ENCODE data around the gene ENTHD1.

Gene ENTHD1

DNA sequence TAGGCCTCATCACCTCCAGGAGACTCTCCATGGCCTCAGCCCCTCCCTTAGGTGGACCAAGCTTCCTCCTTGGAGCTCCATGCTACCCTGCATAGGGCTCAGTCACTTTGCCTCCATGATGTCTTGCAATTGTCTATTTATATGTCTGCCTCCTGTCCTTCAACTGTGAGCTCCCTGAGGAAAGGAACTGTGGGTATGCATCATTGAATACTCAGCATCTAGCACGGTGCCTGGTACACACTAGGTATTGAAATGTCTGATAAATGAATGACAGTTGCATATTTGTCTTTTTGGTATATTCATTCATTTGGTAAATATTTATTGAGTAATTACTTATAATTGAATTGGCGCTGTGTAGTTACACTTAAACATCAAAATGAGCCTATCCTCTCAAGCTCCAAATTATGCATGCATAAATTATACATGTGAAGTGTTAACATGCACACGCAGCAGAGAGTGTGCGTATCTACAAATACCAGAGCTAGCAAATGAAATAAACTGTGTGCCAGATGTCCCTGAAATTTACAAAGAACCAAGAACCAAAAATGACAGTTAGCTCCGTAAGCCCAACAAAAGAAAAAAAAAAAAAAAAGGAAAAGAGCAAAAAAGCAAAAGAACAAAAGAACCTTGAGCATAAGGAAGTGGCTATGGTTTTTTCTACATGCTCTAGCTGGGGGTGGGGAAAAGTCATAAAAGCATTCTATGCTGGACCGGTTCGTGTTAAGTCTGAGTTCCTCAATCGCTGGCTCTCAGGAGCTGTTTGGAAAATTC lies 32.5 kb upstream of the ENTHD1 start:
- no peak overlapping the region for H3K4me3 ChIP-seq (ENCODE audit: low read depth, low read length)
- DNase-seq (ENCODE audit: low read depth), result no peak
- TF ChIP-seq, protein P1, sequence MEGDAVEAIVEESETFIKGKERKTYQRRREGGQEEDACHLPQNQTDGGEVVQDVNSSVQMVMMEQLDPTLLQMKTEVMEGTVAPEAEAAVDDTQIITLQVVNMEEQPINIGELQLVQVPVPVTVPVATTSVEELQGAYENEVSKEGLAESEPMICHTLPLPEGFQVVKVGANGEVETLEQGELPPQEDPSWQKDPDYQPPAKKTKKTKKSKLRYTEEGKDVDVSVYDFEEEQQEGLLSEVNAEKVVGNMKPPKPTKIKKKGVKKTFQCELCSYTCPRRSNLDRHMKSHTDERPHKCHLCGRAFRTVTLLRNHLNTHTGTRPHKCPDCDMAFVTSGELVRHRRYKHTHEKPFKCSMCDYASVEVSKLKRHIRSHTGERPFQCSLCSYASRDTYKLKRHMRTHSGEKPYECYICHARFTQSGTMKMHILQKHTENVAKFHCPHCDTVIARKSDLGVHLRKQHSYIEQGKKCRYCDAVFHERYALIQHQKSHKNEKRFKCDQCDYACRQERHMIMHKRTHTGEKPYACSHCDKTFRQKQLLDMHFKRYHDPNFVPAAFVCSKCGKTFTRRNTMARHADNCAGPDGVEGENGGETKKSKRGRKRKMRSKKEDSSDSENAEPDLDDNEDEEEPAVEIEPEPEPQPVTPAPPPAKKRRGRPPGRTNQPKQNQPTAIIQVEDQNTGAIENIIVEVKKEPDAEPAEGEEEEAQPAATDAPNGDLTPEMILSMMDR (IDR thresholded peaks at IDR 0.05; ENCODE audit: control insufficient read depth, extremely low read depth, insufficient read depth), result no peak

DNA sequence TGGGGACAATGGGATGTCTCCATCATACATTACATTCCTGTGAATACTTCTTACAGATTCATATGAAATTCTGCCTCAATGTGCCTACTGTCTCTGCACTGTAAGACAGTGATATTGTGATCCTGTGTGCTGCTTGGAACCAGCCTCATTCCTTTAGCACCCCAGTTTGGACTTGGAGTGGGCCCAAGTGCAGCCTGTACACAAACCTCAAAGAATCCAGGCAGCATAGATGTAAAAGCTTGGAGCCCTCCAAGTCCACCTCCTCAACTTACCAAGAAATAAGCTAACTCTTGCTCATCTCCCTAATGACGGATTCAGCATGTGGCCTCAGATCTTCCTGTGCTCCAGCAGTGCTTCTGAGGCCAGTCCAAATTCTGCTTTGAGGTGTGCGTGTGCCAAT lies 31.7 kb upstream of the ENTHD1 start:
- TF ChIP-seq, protein P1 (IDR thresholded peaks at IDR 0.05; ENCODE audit: control insufficient read depth, extremely low read depth, insufficient read depth), result no peak
- no peak overlapping the region for H3K4me3 ChIP-seq (ENCODE audit: low read depth, low read length)
- no peak for DNase-seq (ENCODE audit: low read depth)

DNA sequence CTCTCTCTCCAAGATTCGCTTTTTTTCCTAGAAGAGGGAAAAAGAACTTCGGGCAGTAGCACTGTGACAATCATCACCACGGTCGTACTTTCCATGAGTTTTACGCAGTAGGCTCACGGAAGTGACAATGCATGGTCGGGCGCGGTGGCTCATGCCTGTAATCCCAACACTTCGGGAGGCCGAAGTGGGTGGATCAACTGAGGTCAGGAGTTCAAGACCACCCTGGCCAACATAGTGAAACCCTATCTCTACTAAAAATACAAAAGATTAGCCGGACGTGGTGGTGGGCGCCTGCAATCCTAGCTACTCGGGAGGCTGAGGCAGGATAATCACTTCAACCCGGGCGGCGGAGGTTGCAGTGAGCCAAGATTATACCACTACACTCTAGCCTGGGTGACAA lies 30.7 kb upstream of the ENTHD1 start:
- H3K4me3 ChIP-seq (ENCODE audit: low read depth, low read length), result no peak overlapping the region
- TF ChIP-seq, protein P1 (IDR thresholded peaks at IDR 0.05; ENCODE audit: control insufficient read depth, extremely low read depth, insufficient read depth), result no peak
- no peak for DNase-seq (ENCODE audit: low read depth)

DNA sequence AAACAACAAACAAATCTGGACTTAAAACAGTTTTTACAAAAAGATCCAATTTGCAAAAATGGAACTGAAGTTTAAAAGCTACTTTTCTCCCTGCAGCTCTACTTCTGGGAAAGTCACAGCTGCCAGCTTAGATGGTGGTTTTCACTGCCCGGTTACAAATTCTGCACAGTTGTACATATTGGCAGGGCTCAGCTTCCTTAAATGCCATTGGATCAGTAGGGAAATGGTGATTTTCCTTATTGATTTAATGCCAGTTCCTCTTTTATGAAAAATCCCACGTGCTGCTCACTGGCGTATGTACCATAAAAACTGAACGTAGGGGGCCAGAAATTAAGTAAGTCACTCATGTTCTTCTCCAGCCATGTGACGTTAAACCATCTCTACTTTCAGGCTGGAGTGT lies 30.1 kb upstream of the ENTHD1 start:
- DNase-seq (ENCODE audit: low read depth), result no peak
- H3K4me3 ChIP-seq (ENCODE audit: low read depth, low read length), result no peak overlapping the region
- TF ChIP-seq, protein P1 (IDR thresholded peaks at IDR 0.05; ENCODE audit: control insufficient read depth, extremely low read depth, insufficient read depth), result no peak

DNA sequence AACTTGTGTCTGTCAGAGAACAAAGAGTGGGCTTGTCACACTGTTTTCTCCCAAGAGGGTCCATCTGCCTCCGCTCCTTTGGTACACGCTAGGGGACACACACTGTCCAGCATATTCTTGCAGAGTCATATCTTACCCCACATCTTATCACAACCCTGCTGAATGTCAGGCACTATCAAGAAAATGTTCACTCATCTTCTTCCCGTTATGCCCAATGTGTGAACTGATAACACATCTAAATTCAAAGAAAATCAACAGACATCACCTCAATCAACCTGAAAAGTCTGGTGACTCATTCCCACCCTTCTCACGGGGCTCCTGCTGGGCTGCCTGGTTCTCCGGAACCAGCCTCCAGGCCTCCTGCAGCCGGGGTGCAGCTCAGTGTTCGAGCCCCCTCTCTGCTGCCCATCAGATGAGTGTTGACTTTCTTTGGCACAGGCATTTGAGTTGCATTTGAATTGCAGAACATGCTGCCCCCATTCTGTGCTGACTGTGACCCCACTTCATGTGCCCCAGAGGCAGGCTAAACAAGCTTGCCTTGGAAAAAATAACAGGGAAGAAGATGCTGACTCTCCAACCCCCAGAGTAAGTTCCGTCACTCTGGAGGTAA lies 26.7 kb upstream of the ENTHD1 start:
- TF ChIP-seq, protein P1 (IDR thresholded peaks at IDR 0.05; ENCODE audit: control insufficient read depth, extremely low read depth, insufficient read depth), result no peak
- no peak for DNase-seq (ENCODE audit: low read depth)

DNA sequence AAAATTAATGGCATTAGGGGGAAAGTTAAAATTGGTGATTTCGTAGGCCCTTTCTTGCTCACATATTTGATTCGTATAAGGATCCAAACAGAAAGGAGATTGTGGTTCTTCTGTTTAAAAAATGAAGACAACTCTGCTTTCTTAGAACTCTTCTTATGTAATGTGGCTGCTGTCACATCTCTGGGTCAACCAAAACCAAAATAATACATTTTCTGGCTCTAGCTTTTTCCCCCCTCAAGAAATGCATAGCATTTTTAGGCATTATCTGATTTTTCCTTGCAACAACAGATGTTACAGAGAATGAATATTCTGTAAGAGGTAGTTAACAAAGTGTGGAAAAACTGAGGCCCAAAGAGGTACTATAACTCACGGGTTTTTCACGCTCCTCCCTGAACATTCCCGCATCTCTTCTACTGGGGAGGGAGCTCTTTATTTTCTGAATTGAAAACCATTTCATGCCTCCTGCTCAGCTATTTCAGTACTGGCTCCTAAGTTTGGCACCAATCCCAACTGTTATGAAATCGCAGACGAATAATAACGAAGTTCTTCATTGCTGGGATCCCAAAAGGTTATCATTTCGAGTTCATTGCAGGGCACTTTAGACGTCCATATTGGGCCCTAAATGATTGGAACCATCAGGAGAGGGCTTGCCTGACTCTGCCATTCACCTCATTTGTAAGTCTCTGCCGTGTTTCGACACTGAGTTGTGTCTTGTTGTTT lies 24.4 kb upstream of the ENTHD1 start:
- TF ChIP-seq, protein P1 (IDR thresholded peaks at IDR 0.05; ENCODE audit: control insufficient read depth, extremely low read depth, insufficient read depth), result no peak
- H3K4me3 ChIP-seq (ENCODE audit: low read depth, low read length), result no peak overlapping the region
- no peak for DNase-seq (ENCODE audit: low read depth)

More for the DNA sequence above, 26.7 kb upstream of the ENTHD1 start:
- H3K4me3 ChIP-seq (ENCODE audit: low read depth, low read length), result no peak overlapping the region
